DLD1 (cell line): ENCODE results near the gene MAML1.

Experiments
- in situ Hi-C: cut with HindIII; loops from 2 replicates; pipeline ENCODE4 v1.10.0; 2017; ENCODE audit warnings: low sequenced_read_pairs

The MAML1 gene

GRCh38 chr5:179791881-179792611, 59.4 kb downstream of the MAML1 start:
- in situ Hi-C loops: no loop called here

DNA sequence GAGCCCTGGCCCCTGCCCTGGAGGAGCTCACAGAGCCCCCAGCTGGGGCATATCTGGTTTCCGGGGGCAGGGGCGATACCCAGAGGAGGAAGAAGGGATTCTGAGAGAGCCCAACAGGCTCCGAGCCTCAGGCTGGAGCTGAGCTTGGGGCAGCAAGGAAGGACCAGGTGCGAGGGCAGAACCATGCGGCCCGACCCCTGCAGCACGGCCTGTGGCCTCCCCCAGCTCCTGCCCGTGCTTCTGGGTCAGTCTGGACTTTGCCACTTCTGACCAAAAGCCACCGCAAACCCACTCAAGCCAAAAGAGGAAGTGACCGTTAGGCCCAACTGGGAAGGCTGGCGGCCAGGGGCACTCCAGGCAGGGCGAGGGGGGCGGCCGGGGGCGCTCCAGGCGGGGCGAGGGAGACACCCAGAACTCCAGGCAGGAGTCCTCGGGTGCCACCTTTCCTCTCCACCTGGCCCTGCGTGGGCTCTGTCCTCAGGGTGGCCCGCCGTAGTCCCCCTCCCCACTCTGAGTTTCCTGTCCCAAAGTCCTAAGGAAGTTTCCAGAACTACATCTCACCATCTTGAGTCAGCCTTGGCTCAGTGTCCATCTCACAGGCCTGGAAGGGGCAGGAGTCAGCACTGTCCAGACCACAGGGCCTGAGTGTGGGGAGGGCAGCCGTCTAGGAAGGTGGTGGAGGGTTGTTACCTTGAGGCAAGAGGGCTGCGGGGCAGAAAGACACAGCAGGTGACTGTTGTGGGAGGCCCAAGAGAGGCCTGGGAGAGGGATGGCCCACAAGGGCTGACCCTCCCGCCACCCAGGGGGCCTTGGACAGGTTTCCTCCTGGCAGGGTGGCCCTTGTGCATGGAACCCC, 60.2 kb downstream of the MAML1 start:
- in situ Hi-C loops: no loop called here

DNA sequence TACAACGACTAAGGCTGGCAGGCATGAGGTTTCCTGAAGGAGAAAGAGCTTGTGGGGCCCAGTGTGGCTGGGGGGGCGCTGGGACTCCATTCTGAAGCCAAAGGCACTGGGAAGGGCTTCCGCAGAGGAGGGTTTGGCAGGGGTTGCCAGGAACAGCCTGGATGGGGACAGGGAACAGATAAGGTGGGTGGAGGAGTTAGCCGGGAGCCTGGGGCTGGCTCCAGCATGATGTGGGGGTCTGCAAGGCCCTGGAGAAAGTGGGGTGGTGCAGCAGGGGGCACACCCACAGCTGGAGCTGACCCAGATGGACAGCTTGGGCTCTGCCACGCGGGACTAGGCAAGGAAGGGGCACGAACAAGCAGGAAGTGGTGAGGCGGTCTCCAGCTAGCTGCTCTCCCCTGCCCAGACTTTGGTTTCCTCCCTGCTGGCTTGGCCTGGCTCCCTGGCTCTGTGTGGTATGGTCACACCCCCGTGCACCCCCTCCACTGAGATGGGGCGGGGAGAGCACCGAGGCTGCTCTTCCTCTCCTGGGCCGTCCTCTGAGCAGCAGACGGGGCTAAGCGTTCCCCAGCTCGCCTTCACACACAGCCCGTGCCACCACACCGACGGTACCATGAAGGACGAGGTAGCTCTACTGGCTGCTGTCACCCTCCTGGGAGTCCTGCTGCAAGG, 61.0 kb downstream of the MAML1 start, which contains the start of gene LTC4S:
TSS of gene LTC4S (plus strand) at position 519 of the 672 bp plus-strand sequence. CDS start at position 614, 95 bp downstream.
- in situ Hi-C loops: no loop called here

DNA sequence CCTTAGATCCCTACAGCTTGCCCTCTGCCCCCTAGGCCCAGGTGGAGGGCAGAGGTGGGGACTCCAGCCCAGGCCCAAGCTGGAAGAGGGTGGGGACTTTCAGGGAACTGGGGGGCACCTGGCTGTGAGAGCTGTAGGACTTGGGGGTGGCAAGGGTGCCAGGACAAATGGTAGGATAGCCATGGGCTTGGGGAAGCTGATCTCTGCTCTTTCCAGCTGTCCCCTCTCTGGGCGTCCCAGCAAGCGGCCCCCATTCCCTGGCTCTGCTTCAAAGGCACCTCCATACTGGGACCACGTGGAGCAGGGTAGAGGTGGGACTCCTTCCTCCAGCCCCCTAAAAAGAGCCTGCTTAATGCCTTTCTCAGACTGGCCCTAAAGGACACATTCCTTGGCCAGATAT, 61.5 kb downstream of the MAML1 start:
- in situ Hi-C loops: no loop called here

GRCh38 chr5:179794575-179794974, 62.0 kb downstream of the MAML1 start:
- in situ Hi-C loops: no loop called here

DNA sequence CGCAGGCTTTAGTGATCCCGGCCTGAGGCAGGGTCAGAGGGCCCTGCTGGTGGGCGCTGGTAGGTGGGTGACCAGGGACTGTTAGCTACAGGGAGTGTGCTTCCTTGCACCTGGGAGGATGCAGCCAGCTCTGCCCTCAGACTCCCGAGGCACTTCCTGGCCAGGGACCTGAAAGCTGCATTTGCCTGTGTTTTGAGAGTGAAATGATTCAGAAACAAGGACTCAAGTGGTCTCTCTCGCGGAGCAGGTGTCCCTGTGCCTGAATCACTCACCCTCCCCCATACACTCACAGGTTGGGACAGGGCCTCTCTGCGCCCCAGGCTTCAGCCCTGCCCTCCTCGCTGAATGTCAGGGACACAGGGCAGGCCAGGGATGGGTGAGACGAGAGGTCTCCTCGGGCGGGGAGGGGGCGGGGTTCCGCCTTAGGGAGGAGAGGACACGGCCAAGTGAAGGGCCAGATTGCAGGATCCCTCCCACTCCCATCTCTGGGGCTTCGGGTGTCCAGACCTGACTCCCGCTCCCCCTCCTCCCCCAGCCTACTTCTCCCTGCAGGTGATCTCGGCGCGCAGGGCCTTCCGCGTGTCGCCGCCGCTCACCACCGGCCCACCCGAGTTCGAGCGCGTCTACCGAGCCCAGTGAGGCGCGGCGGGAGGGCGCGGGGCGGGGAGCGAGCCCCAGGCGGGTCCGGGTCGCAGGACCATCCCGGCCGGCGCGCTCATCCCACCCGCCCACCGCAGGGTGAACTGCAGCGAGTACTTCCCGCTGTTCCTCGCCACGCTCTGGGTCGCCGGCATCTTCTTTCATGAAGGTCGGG, 62.6 kb downstream of the MAML1 start:
- in situ Hi-C loops: no loop called here

GRCh38 chr5:179795863-179796833, 63.5 kb downstream of the MAML1 start:
- in situ Hi-C loops: no loop called here

- in situ Hi-C loops: no loop called here
Measured at GRCh38 chr5:179796877-179797608, 64.4 kb downstream of the MAML1 start.

- in situ Hi-C loops: no loop called here
Measured at GRCh38 chr5:179797741-179798140, 65.1 kb downstream of the MAML1 start.

DNA sequence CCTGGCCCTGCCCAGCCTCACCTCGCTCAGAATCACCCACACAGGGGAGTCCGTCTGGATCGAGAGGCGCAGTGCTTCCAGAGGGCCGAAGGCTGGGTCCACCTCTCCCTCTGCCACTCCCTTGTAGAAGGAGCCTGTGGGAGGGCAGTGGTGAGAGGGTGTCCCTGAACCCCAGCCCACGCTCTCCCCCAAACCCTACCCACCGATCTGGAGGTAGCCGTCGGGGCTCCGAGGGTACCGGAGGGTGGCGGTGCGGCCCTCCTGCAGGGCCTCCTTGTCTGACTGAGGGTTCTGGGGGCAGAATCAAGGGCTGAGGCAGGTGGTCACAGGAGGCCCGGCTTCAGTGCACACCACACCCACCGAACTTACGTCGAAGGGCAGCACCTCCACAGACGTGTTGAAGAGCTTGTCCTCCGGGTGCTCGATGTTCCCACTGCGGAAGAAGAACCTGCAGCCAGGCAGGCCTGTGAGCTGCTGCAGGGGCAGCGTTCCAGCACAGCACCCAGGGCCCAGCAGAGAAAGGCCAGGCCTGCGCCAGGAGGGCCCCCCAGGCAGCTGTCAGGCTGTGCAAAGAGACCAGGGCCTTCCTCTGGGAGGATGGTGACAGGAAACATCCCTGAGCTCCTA, 65.6 kb downstream of the MAML1 start:
- in situ Hi-C loops: no loop called here

- in situ Hi-C loops: no loop called here
Measured at GRCh38 chr5:179798771-179799643, 66.4 kb downstream of the MAML1 start.

DNA sequence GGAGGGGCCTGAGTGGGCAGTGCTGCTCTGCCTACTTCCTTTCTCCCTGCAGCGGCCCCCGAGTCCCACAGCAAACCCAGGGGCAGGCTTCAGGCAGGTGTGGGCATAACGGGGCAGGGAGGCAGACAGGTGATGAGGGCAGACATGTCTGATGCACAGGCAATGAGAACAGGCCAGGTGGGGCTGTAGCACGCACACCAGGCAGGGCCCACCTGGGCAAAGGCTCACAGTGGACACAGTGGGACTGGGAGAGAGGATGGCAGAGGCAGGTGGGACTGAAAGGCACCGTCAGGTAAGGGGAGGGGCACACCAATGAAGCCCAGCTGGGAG, 67.0 kb downstream of the MAML1 start:
- in situ Hi-C loops: no loop called here

GRCh38 chr5:179800071-179800695, 67.6 kb downstream of the MAML1 start:
- in situ Hi-C loops: no loop called here

DNA sequence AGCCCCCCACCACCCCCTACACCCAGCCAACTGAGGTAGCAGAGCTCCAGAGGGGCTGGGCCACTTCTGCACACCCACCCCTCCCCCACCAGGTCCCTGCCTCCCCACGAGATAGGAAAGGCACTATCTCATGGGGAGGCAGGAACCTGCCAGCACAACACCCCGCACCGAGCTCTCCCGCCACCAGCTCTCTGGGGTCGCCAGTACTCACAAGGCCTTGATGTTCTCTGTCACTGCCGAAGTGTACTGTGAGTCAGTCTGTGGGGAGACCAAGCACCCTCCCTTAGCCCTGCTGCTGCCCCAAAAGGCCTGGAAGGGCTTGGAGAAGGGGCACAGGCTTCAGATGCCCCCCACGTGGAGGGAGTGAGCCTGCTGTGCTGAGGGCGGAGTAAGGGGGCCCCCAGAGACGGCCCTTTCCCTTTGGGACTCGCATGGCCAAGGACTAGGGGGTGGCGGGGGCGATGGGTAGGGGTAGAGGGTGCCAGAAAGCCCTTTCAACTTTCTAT, 68.1 kb downstream of the MAML1 start:
- in situ Hi-C loops: no loop called here

DNA sequence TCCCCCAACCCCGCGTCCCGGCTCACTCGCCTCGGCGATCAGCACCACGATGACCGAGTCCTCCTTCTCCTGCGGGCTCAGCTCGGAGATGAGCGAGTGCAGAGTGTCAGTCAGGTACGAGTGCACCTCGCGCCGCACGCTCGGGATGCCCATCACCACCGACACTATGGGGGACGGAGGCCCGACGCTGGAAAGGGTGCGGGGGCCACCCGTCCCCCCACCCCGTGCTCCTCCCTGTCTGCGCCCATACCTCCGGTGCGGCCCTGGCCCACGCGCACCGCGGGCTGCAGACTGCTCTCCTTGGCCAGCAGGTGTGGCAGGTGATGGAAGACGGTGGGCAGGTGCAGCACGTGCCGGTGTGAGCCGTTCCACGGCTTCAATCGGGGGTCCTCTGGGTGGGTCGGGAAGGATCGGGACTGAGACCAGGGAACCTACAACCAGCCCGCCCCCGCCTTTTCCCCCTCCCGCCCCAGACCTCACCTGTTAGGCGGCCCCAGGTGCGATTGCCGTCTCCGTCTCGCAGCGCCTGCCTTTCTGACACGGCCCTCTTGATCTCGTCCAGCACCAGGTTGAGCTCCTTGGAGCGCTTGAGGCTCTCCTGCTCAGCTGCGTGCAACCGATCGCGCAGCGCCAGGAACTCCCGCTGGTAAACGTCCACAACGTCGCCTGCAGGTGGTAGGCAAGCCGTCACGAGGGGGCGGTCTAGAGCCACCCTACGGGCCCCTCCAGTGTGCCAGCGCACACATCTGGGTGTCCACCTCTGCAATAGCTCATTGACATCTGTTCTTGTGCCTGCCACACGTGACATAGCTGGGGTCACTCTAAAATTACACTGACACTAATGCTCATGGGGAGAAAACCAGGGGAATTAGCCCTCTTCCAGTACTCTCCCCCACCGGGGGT, 68.9 kb downstream of the MAML1 start:
- in situ Hi-C loops: no loop called here
